Endothelial cell of umbilical vein (primary cell): ENCODE measurements around the gene MRPS11. TPM values are rescaled to one million over a fixed set of nuclear protein-coding genes. Genes with fewer than 3 reads are reported as not detected.

Experiments
- BruUV-seq: library from RNA; stranded (reverse); fragments of 400-500 nt; replicated peaks from 2 replicates; lab custom pipeline; 2021; lab: Mats Ljungman, UMichigan
- CTCF ChIA-PET: fragments of 300-600, 350-600 bp; sonication (Branson Sonifier 250); formaldehyde crosslinking; loops from one replicate; lab custom pipeline; 2021; ENCODE audit warnings: antibody characterized with exemption, inconsistent platforms; lab: Charles Lee
- POLR2A ChIA-PET: fragments of 300-600, 350-600 bp; sonication (Branson Sonifier 250); formaldehyde crosslinking; loops from one replicate; lab custom pipeline; 2021; ENCODE audit warnings: antibody characterized with exemption, inconsistent platforms; lab: Charles Lee
- DNase-seq: peaks from one replicate; pipeline ENCODE4 v3.0.0-alpha.2; 2011; ENCODE audit warnings: low read depth, low spot score
- FAIRE-seq: peaks from 2 replicates; lab custom pipeline; 2011; peaks lifted over from hg19 to GRCh38; lab: Jason Lieb, UNC
- H2AFZ ChIP-seq: 2 replicates; pipeline ENCODE4 v1.6.0; 2012; ENCODE audit warnings: low read depth, low read length, control low read depth, inconsistent platforms
- H3K27ac ChIP-seq: 2 replicates; pipeline ENCODE4 v1.5.1; 2011; ENCODE audit warnings: low read depth, mild to moderate bottlenecking, control low read depth, low read length, moderate library complexity; ENCODE audit not compliant: insufficient read depth
- H3K27me3 ChIP-seq, 2 experiments: 2 replicates each; pipeline versions ENCODE4 v1.6.0 to v1.6.1; 2011; ENCODE audit warnings: low read length in 2 of 2, mixed read lengths in 1 of 2; ENCODE audit not compliant: control insufficient read depth in 2 of 2, insufficient read depth in 2 of 2
- H3K36me3 ChIP-seq, 2 experiments: 2 replicates in 1 of 2; 3 replicates in 1 of 2; pipeline ENCODE4 v1.5.1; 2011; ENCODE audit warnings: low read length in 2 of 2, mild to moderate bottlenecking in 1 of 2, moderate library complexity in 1 of 2; ENCODE audit not compliant: control insufficient read depth in 2 of 2, insufficient read depth in 2 of 2; ENCODE audit errors: extremely low read depth in 1 of 2
- H3K4me1 ChIP-seq: 3 replicates; pipeline ENCODE4 v1.5.1; 2011; ENCODE audit warnings: mild to moderate bottlenecking, low read length; ENCODE audit not compliant: control insufficient read depth, insufficient read depth; ENCODE audit errors: extremely low read depth
- H3K4me2 ChIP-seq: 2 replicates; pipeline ENCODE4 v1.6.1; 2011; ENCODE audit warnings: low read length, control low read depth, mixed read lengths; ENCODE audit not compliant: insufficient read depth
- H3K4me3 ChIP-seq, 3 experiments: fragments of 200-600 bp in 1 of 3; sonication (generic), shearing (Covaris generic) in 1 of 3; replicated peaks in 1 of 3; 2 replicates each; pipeline ENCODE4 v1.5.1; 2011 to 2016; ENCODE audit warnings: control low read depth in 3 of 3, low read length in 3 of 3, mild to moderate bottlenecking in 2 of 3, inconsistent platforms in 1 of 3, low read depth in 1 of 3, moderate library complexity in 1 of 3; ENCODE audit not compliant: insufficient read depth in 1 of 3
- H3K79me2 ChIP-seq: 2 replicates; pipeline ENCODE4 v1.6.0; 2012; ENCODE audit warnings: low read length, inconsistent platforms; ENCODE audit not compliant: control insufficient read depth, insufficient read depth
- H3K9ac ChIP-seq: replicated peaks from 2 replicates; pipeline ENCODE3; 2011; ENCODE audit warnings: low read length, control low read depth; ENCODE audit not compliant: insufficient read depth; ENCODE audit errors: extremely low read depth
- H3K9me1 ChIP-seq: replicated peaks from 3 replicates; pipeline ENCODE4 v1.6.0; 2011; ENCODE audit warnings: mild to moderate bottlenecking, low read length; ENCODE audit not compliant: control insufficient read depth, insufficient read depth; ENCODE audit errors: extremely low read depth
- H3K9me3 ChIP-seq: replicated peaks from 2 replicates; pipeline ENCODE4 v1.5.1; 2012; ENCODE audit warnings: low read length, inconsistent platforms; ENCODE audit not compliant: control insufficient read depth, insufficient read depth
- H4K20me1 ChIP-seq: replicated peaks from 2 replicates; pipeline ENCODE3; 2011; ENCODE audit warnings: mild to moderate bottlenecking, low read length; ENCODE audit not compliant: control insufficient read depth, insufficient read depth; ENCODE audit errors: extremely low read depth
- CTCF ChIP-seq, 2 donors: IDR thresholded peaks; 1 replicate in 1 of 2; 2 replicates in 1 of 2; pipeline ENCODE4 v1.5.1; 2011; ENCODE audit warnings: low read length in 2 of 2, mild to moderate bottlenecking in 2 of 2, moderate library complexity in 2 of 2, control low read depth in 1 of 2, inconsistent platforms in 1 of 2, low read depth in 1 of 2; ENCODE audit not compliant: insufficient read depth in 1 of 2; ENCODE audit errors: extremely low read depth in 1 of 2
- EZH2 ChIP-seq: IDR thresholded peaks from 2 replicates; pipeline ENCODE4 v1.6.1; 2012; ENCODE audit warnings: borderline replicate concordance, low read depth, mild to moderate bottlenecking, moderate library complexity, low read length, inconsistent platforms; ENCODE audit not compliant: severe bottlenecking
- FOS ChIP-seq: IDR thresholded peaks from 2 replicates; pipeline ENCODE4 v1.6.1; 2011; ENCODE audit warnings: mild to moderate bottlenecking, low read length, moderate library complexity, borderline replicate concordance; ENCODE audit not compliant: insufficient read depth
- GATA2 ChIP-seq: IDR thresholded peaks from 2 replicates; pipeline ENCODE4 v1.7.0; 2011; ENCODE audit warnings: low read depth, mild to moderate bottlenecking, moderate library complexity, mixed read lengths, low read length; ENCODE audit not compliant: insufficient read length, insufficient read depth
- JUN ChIP-seq: IDR thresholded peaks from 2 replicates; pipeline ENCODE4 v1.6.1; 2011; ENCODE audit warnings: borderline replicate concordance, low read depth; ENCODE audit not compliant: insufficient read length, insufficient read depth
- MAX ChIP-seq: IDR thresholded peaks from 2 replicates; pipeline ENCODE4 v1.6.1; 2011; ENCODE audit not compliant: insufficient read depth, insufficient read length
- MYC ChIP-seq: IDR thresholded peaks from one replicate; pipeline ENCODE4 v1.6.1; 2011; ENCODE audit warnings: mild to moderate bottlenecking, low read depth, low read length
- POLR2A ChIP-seq: IDR thresholded peaks from 2 replicates; pipeline ENCODE4 v1.6.1; 2012; ENCODE audit warnings: low read depth, mild to moderate bottlenecking, control low read depth, low read length
- POLR2AphosphoS5 ChIP-seq: IDR thresholded peaks from 2 replicates; pipeline ENCODE4 v1.6.1; 2012; ENCODE audit warnings: low read depth, mild to moderate bottlenecking, control low read depth, low read length, moderate library complexity; ENCODE audit not compliant: insufficient read depth
- dilution Hi-C: fragments of 300-500 bp; cut with MboI; formaldehyde crosslinking; loops from one replicate; pipeline ENCODE4 v1.15.0; 2019; ENCODE audit warnings: low sequenced_read_pairs; ENCODE audit not compliant: extremely low pct_ligation_motif_present
- intact Hi-C: fragments of 100-400 bp; cut with micrococcal nuclease; formaldehyde crosslinking; loops from one replicate; pipeline ENCODE4 v1.10.0; 2022
- polyA plus RNA-seq, 4 experiments: library from polyadenylated mRNA; depleted of rRNA in 3 of 4; stranded (reverse) in 3 of 4; unstranded in 1 of 4; fragments of >200 nt; gene quantifications; 2 replicates each; pipeline versions ENCODE4 v1.2.1 to v1.2.3, GENCODE V29; 2011 to 2012; ENCODE audit warnings: missing spikeins in 1 of 4
- total RNA-seq: library from RNA; stranded (reverse); gene quantifications from 2 replicates; pipeline ENCODE4 v1.2.3, GENCODE V29; 2021

The MRPS11 gene
- total and polyA plus RNA-seq, 2 donors (not counting 3 experiments of a cell fraction or from before 2014, with no cell fraction given), result 66.3 to 97.9 TPM

DNA sequence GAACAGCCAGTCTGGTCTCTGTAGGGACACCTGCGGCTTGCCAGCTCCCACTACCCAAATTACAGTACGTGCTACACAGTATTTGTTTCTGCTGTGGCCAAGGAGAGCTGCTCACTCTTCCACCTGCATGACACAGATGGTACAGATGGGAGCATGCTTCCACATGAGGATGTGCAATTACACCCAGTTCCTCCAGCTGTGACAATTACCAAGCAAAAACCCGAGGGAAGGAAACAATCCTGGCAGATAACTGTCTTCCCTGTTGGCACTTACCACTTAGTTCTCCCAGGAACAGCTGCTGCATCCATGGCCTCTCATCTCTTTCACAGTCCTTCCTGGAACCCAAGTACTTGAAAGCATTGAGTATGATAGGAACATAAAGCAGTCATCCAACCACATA is 44.6 kb downstream of the MRPS11 start:
- H3K9ac ChIP-seq, result no peak overlapping the region
- FAIRE-seq (no peak), DNase-seq (no peak)
- no peak overlapping the region for H3K4me2 ChIP-seq
- no peaks in the 10 kb centered on the region for H3K9me3 ChIP-seq
- no peak overlapping the region for H3K27ac ChIP-seq
- intact Hi-C loops, result no loop called here
- no peaks in the 10 kb centered on the region for H4K20me1 ChIP-seq
- no peak overlapping the region for H3K4me3 ChIP-seq
- H3K27me3 ChIP-seq, result no peaks in the 10 kb centered on the region
- dilution Hi-C loops, result no loop called here
- H3K9me1 ChIP-seq, result no peaks in the 10 kb centered on the region
- peaks cover 0 to 3% of the 10 kb centered on the region in 2 experiments for H3K36me3 ChIP-seq
- TF ChIP-seq JUN (no peak), EZH2 (no peak), GATA2 (no peak), CTCF (IDR thresholded peaks at IDR 0.05; ENCODE audit: extremely low read depth in 1 of 2, insufficient read depth in 1 of 2, low read depth in 1 of 2, low read length in 2 of 2) (no peak), POLR2A (no peak), FOS (no peak)
- no peak overlapping the region for H2AFZ ChIP-seq
- BruUV-seq, result no TSS peak
- ChIA-PET CTCF (no interaction called here), POLR2A (no interaction called here)
- no peaks in the 10 kb centered on the region for H3K79me2 ChIP-seq
- peaks cover 4% of the 10 kb centered on the region for H3K4me1 ChIP-seq

DNA sequence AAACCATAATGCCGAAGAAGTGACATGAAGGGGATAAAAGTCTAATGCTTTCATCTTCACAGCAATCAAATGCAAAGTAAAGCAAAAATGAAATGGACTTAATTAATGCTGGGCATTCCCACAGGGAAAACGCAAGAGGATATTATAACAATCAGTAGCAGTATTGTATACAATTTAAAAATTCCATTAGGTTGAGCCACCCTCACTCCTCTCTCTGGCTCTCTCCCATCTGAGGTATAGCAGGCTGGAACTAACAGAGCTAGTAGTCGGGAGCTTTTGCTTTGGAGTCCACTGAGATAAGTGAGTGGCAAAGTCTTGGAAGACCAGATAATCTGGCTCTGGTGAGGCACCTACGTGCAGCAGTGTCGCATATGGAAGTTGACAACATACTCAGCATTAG is 45.1 kb downstream of the MRPS11 start:
- Histone ChIP-seq H3K4me1 (peaks cover 4% of the 10 kb centered on the region), H3K79me2 (no peaks in the 10 kb centered on the region), H3K9me3 (no peaks in the 10 kb centered on the region), H4K20me1 (no peaks in the 10 kb centered on the region), H3K4me2 (no peak overlapping the region), H3K9ac (no peak overlapping the region), H3K27me3 (no peaks in the 10 kb centered on the region), H2AFZ (no peak overlapping the region), H3K36me3 (peaks cover 0 to 3% of the 10 kb centered on the region in 2 experiments), H3K27ac (no peak overlapping the region), H3K4me3 (no peak overlapping the region), H3K9me1 (no peaks in the 10 kb centered on the region)
- TF ChIP-seq FOS (no peak), MYC (no peak), CTCF (IDR thresholded peaks at IDR 0.05; ENCODE audit: extremely low read depth in 1 of 2, insufficient read depth in 1 of 2, low read depth in 1 of 2, low read length in 2 of 2) (no peak), EZH2 (no peak), POLR2AphosphoS5 (no peak), POLR2A (no peak), JUN (no peak), MAX (no peak), GATA2 (no peak)
- FAIRE-seq (peak; percentile 44), DNase-seq (no peak)
- dilution Hi-C loops (no loop called here), intact Hi-C loops (no loop called here)
- BruUV-seq, result no TSS peak
- POLR2A ChIA-PET, result no interaction called here
- CTCF ChIA-PET, result no interaction called here
